HepG2 (cell line): Measurements from ENCODE around the gene MARCHF9. TPM values are rescaled to one million over a fixed set of nuclear protein-coding genes. Genes with fewer than 3 reads are reported as not detected.

Source experiments
- AGO2 ChIP-seq: fragments of 200-400 bp; formaldehyde crosslinking; optimal IDR thresholded peaks from 2 replicates; pipeline ENCODE3; 2017; ENCODE audit warnings: mild to moderate bottlenecking, low read depth, low read length, moderate library complexity
- EED ChIP-seq: sonication (generic); formaldehyde crosslinking; IDR thresholded peaks from 2 replicates; pipeline ENCODE4 v1.5.0; 2020; ENCODE audit warnings: mild to moderate bottlenecking, missing genetic modification reagents
- EZH2 ChIP-seq: conservative IDR thresholded peaks from 2 replicates; pipeline ENCODE4 v1.6.1; 2012; ENCODE audit warnings: mild to moderate bottlenecking, low read depth, low read length, moderate library complexity
- HDAC1 ChIP-seq: sonication (generic); formaldehyde crosslinking; IDR thresholded peaks from 2 replicates; pipeline ENCODE4 v1.5.1; 2020; ENCODE audit warnings: mild to moderate bottlenecking, missing genetic modification reagents
- HMGXB4 ChIP-seq, 2 experiments: sonication (generic) in 1 of 2; formaldehyde crosslinking in 1 of 2; IDR thresholded peaks; 2 replicates each; pipeline versions ENCODE4 v1.4.0 to v1.6.1; 2018 to 2020; ENCODE audit warnings: missing genetic modification reagents in 2 of 2, borderline replicate concordance in 1 of 2, low read depth in 1 of 2, mild to moderate bottlenecking in 1 of 2, missing biosample characterization in 1 of 2
- MAFK ChIP-seq, 2 experiments: IDR thresholded peaks in 1 of 2; conservative IDR thresholded peaks in 1 of 2; 2 replicates each; pipeline ENCODE4 v1.6.1; 2011; ENCODE audit warnings: improper control_type of control experiment in 2 of 2, low read length in 2 of 2
- MIXL1 ChIP-seq: IDR thresholded peaks from 2 replicates; pipeline ENCODE4 v1.6.1; 2016
- RBFOX2 ChIP-seq: fragments of 200-400 bp; formaldehyde crosslinking; IDR thresholded peaks from 2 replicates; pipeline ENCODE4 v1.6.1; 2017; ENCODE audit warnings: low read depth, mild to moderate bottlenecking, low read length
- WIZ ChIP-seq: sonication (generic); formaldehyde crosslinking; IDR thresholded peaks from 2 replicates; pipeline ENCODE4 v1.5.1; 2020; ENCODE audit warnings: mild to moderate bottlenecking, missing genetic modification reagents
- ZHX2 ChIP-seq, 2 experiments: sonication (generic) in 1 of 2; formaldehyde crosslinking in 1 of 2; IDR thresholded peaks; 2 replicates each; pipeline versions ENCODE4 v1.6.1 to v1.9.0; 2014 to 2022; ENCODE audit warnings: antibody characterized with exemption in 1 of 2, borderline replicate concordance in 1 of 2, inconsistent platforms in 1 of 2, low read depth in 1 of 2, missing genetic modification reagents in 1 of 2
- ZNF3 ChIP-seq: IDR thresholded peaks from 2 replicates; pipeline ENCODE4 v1.7.0; 2017; ENCODE audit warnings: inconsistent platforms
- ZNF570 ChIP-seq: sonication (generic); formaldehyde crosslinking; IDR thresholded peaks from 2 replicates; pipeline ENCODE4 v1.4.0; 2020; ENCODE audit warnings: mild to moderate bottlenecking, missing genetic modification reagents, borderline replicate concordance
- ZNF678 ChIP-seq: sonication (generic); formaldehyde crosslinking; IDR thresholded peaks from 2 replicates; pipeline ENCODE4 v1.4.0; 2020; ENCODE audit warnings: mild to moderate bottlenecking, missing genetic modification reagents
- ZNF761 ChIP-seq: sonication (generic); formaldehyde crosslinking; conservative IDR thresholded peaks from 2 replicates; pipeline ENCODE4 v1.4.0; 2020; ENCODE audit warnings: mild to moderate bottlenecking, missing genetic modification reagents
- ZNF776 ChIP-seq: sonication (generic); formaldehyde crosslinking; IDR thresholded peaks from 2 replicates; pipeline ENCODE4 v1.4.0; 2020; ENCODE audit warnings: mild to moderate bottlenecking, missing genetic modification reagents
- ZNF780A ChIP-seq: sonication (generic); formaldehyde crosslinking; IDR thresholded peaks from 2 replicates; pipeline ENCODE4 v1.8.0; 2022; ENCODE audit warnings: mild to moderate bottlenecking, missing genetic modification reagents, moderate library complexity
- ZSCAN5A ChIP-seq: sonication (generic); formaldehyde crosslinking; IDR thresholded peaks from 2 replicates; pipeline ENCODE4 v1.8.0; 2022; ENCODE audit warnings: mild to moderate bottlenecking, missing genetic modification reagents, borderline replicate concordance
- polyA plus RNA-seq, 8 experiments: library from polyadenylated mRNA; depleted of rRNA in 3 of 8; stranded (reverse) in 7 of 8; unstranded in 1 of 8; fragments of >200 nt; fragmentation: Illumina TruSeq in 4 of 8; extraction: Trizol in 4 of 8; gene quantifications; 2 replicates each; pipeline versions ENCODE4 v1.2.1 to v1.2.3, GENCODE V29; 2011 to 2016; ENCODE audit warnings: low read depth in 4 of 8, missing spikeins in 1 of 8, mixed read lengths in 1 of 8; ENCODE audit not compliant: insufficient read depth in 1 of 8
- total RNA-seq, 5 experiments: library from RNA; depleted of rRNA; stranded (reverse); fragments of >200 nt; fragmentation: Illumina TruSeq; extraction: Trizol; gene quantifications; 2 replicates each; pipeline ENCODE4 v1.2.3, GENCODE V29; 2016; ENCODE audit warnings: low read depth in 1 of 5

MARCHF9 gene
- total and polyA plus RNA-seq, 2 of the 13 experiments (the other 11 are each of a cell fraction or from before 2014, with no cell fraction given) = 5.7 to 9.6 TPM

- TF ChIP-seq ZNF761 (CRISPR knock-in tag) (peak; percentile 70), RBFOX2 (peak; percentile 79), AGO2 (peak; percentile 77), ZNF776 (CRISPR knock-in tag) (peak; percentile 25; the same call in 1 of the 2 replicates), ZNF678 (CRISPR knock-in tag) (peak; percentile 88), ZNF570 (CRISPR knock-in tag) (no peak), MIXL1 (peak; percentile 66; the same call in 1 of the 2 replicates), ZSCAN5A (0 out of 2 replicates have a peak, but pooled peaks have one; percentile 84), HDAC1 (CRISPR knock-in tag) (peak; percentile 97), EZH2 (no peak), ZHX2 (IDR thresholded peaks at IDR 0.05; ENCODE audit: low read depth) (peak; percentile 91), ZHX2 (CRISPR knock-in tag; IDR thresholded peaks at IDR 0.05; ENCODE audit: borderline replicate concordance) (no peak), MAFK (conservative IDR thresholded peaks at IDR 0.05 in 1 of 2, IDR thresholded peaks at IDR 0.05 in 1 of 2; ENCODE audit: low read length in 2 of 2) (no peak), WIZ (CRISPR knock-in tag) (peak; percentile 24), HMGXB4 (CRISPR knock-in tag; IDR thresholded peaks at IDR 0.05; ENCODE audit: borderline replicate concordance in 1 of 2, low read depth in 1 of 2) (peak; percentile 47 to 78; a peak in 3 of 4 replicates), ZNF3 (peak; percentile 41; the same call in 1 of the 2 replicates), ZNF780A (CRISPR knock-in tag) (peak; percentile 65; the same call in 1 of the 2 replicates), EED (CRISPR knock-in tag) (no peak)
Observed at GRCh38 chr12:57771873-57772428, 17.0 kb downstream of the MARCHF9 start, which contains the start of gene METTL1 (continued).
